Retinal pigment epithelial cell (primary cell): ENCODE results near the gene DMGDH.
A peak's percentile ranks its signal among the peaks of the same experiment; 100 is the strongest.

Experiments used
- DNase-seq: peaks from one replicate; pipeline ENCODE4 v3.0.0-alpha.2; 2010; ENCODE audit warnings: low read depth
- H3K4me3 ChIP-seq: 2 replicates; pipeline ENCODE4 v1.5.1; 2011; ENCODE audit warnings: mild to moderate bottlenecking, low read length, control low read depth, moderate library complexity
- CTCF ChIP-seq: conservative IDR thresholded peaks from 2 replicates; pipeline ENCODE4 v1.5.1; 2011; ENCODE audit warnings: low read depth, low read length, control low read depth, inconsistent platforms

Gene DMGDH

GRCh38 chr5:79020861-79021561, 48.5 kb downstream of the DMGDH start:
- TF ChIP-seq CTCF: peak; percentile 93
- peak overlapping the region; percentile 30 for H3K4me3 ChIP-seq
- DNase-seq: peak; percentile 27

GRCh38 chr5:79014631-79015030, 54.8 kb downstream of the DMGDH start:
- no peak for DNase-seq
- H3K4me3 ChIP-seq: no peak overlapping the region
- TF ChIP-seq CTCF: no peak

GRCh38 chr5:79011869-79012268, 57.6 kb downstream of the DMGDH start:
- TF ChIP-seq CTCF: no peak
- no peak for DNase-seq
- no peak overlapping the region for H3K4me3 ChIP-seq

- no peak for DNase-seq
- TF ChIP-seq CTCF: peak; percentile 15
These were observed 58.1 kb downstream of the DMGDH start for GRCh38 chr5:79011219-79011836.

GRCh38 chr5:79008362-79008761, 61.1 kb downstream of the DMGDH start:
- no peak for DNase-seq
- no peak for TF ChIP-seq CTCF

More at GRCh38 chr5:79011219-79011836, 58.1 kb downstream of the DMGDH start:
- H3K4me3 ChIP-seq: no peak overlapping the region

GRCh38 chr5:79007872-79008271, 61.6 kb downstream of the DMGDH start:
- no peak overlapping the region for H3K4me3 ChIP-seq
- no peak for DNase-seq
- no peak for TF ChIP-seq CTCF

More at GRCh38 chr5:79008362-79008761, 61.1 kb downstream of the DMGDH start:
- H3K4me3 ChIP-seq: no peak overlapping the region
